Activated naive CD4-positive, alpha-beta T cell treated with anti-CD3 and anti-CD28 coated beads for 36 hours (primary cell): Measurements from ENCODE around the gene SSX4. TPM values are rescaled to one million over a fixed set of nuclear protein-coding genes. Genes with fewer than 3 reads are reported as not detected.
"Not testable (repeated sequence)": the region's sequence is repeated elsewhere in the genome, so short reads cannot be mapped to it uniquely, and the experiment has no call there.

Source experiments
- CTCF ChIA-PET: fragments of 350-600 bp; sonication (Branson Sonifier 250); formaldehyde crosslinking; loops from one replicate; lab custom pipeline; 2021; ENCODE audit warnings: antibody characterized with exemption; lab: Charles Lee
- DNase-seq: peaks from one replicate; pipeline ENCODE4 v3.0.0-alpha.2; 2020
- H3K27ac Mint-ChIP-seq: one replicate; pipeline ENCODE4 v1.8.0; 2021; ENCODE audit warnings: mild to moderate bottlenecking, mixed read lengths
- H3K27me3 Mint-ChIP-seq: one replicate; pipeline ENCODE4 v1.8.0; 2021; ENCODE audit warnings: low read depth, mixed read lengths
- H3K36me3 Mint-ChIP-seq: one replicate; pipeline ENCODE4 v1.8.0; 2021; ENCODE audit warnings: low read depth, mixed read lengths
- H3K4me1 Mint-ChIP-seq: one replicate; pipeline ENCODE4 v1.8.0; 2021; ENCODE audit warnings: low read depth, mixed read lengths
- H3K4me3 Mint-ChIP-seq: one replicate; pipeline ENCODE4 v1.8.0; 2021; ENCODE audit warnings: mild to moderate bottlenecking, moderate library complexity, mixed read lengths
- H3K9me3 Mint-ChIP-seq: one replicate; pipeline ENCODE4 v1.8.0; 2021; ENCODE audit warnings: mixed read lengths
- intact Hi-C: fragments of 100-400 bp; cut with micrococcal nuclease; formaldehyde crosslinking; loops from one replicate; pipeline ENCODE4 v1.15.1; 2023
- total RNA-seq, 2 experiments: library from RNA; stranded (reverse); gene quantifications; one replicate each; pipeline ENCODE4 v1.2.3, GENCODE V29; 2021

The SSX4 gene
- total RNA-seq, result not detected

- H3K4me3 Mint-ChIP-seq, H3K36me3 Mint-ChIP-seq, CTCF ChIA-PET, H3K27ac Mint-ChIP-seq, intact Hi-C loops, DNase-seq, H3K4me1 Mint-ChIP-seq, H3K9me3 Mint-ChIP-seq, H3K27me3 Mint-ChIP-seq: not testable (repeated sequence)
Observed at GRCh38 chrX:48383239-48383638, at the start of gene SSX4. Gene SSX4, plus strand, starts transcription at chrX:48383539. Its CDS starts 515 bp downstream, at chrX:48384054.

GRCh38 chrX:48346059-48346458 lies 37.3 kb upstream of the SSX4 start:
- H3K9me3 Mint-ChIP-seq, intact Hi-C loops, H3K4me3 Mint-ChIP-seq, H3K27ac Mint-ChIP-seq, H3K4me1 Mint-ChIP-seq, H3K27me3 Mint-ChIP-seq, CTCF ChIA-PET, H3K36me3 Mint-ChIP-seq, DNase-seq: not testable (repeated sequence)

- H3K9me3 Mint-ChIP-seq, H3K27ac Mint-ChIP-seq, DNase-seq, H3K36me3 Mint-ChIP-seq, H3K4me3 Mint-ChIP-seq, CTCF ChIA-PET, intact Hi-C loops, H3K27me3 Mint-ChIP-seq, H3K4me1 Mint-ChIP-seq: not testable (repeated sequence)
Observed at GRCh38 chrX:48356315-48357094, 26.8 kb upstream of the SSX4 start, which contains the start of gene SSX3. Gene SSX3, minus strand, starts transcription at chrX:48356703. Its CDS starts 1,454 bp downstream, at chrX:48355249.

GRCh38 chrX:48357681-48358080 lies 25.7 kb upstream of the SSX4 start:
- DNase-seq, result no peak
- intact Hi-C loops, result no loop called here
- Mint-ChIP-seq H3K27ac (no peak overlapping the region), H3K4me1 (no peaks in the 10 kb centered on the region), H3K36me3 (no peaks in the 10 kb centered on the region), H3K4me3 (no peak overlapping the region), H3K9me3 (no peaks in the 10 kb centered on the region), H3K27me3 (no peaks in the 10 kb centered on the region)
- CTCF ChIA-PET, result no interaction called here

- CTCF ChIA-PET, result not testable (repeated sequence)
Observed at GRCh38 chrX:48359281-48359680, 24.1 kb upstream of the SSX4 start.

GRCh38 chrX:48367717-48368408 lies 15.5 kb upstream of the SSX4 start:
- H3K4me3 Mint-ChIP-seq, H3K4me1 Mint-ChIP-seq, intact Hi-C loops, H3K27me3 Mint-ChIP-seq, H3K27ac Mint-ChIP-seq, H3K36me3 Mint-ChIP-seq, CTCF ChIA-PET, H3K9me3 Mint-ChIP-seq, DNase-seq: not testable (repeated sequence)

More at GRCh38 chrX:48359281-48359680, 24.1 kb upstream of the SSX4 start:
- intact Hi-C loops, H3K36me3 Mint-ChIP-seq, DNase-seq, H3K9me3 Mint-ChIP-seq, H3K4me1 Mint-ChIP-seq, H3K4me3 Mint-ChIP-seq, H3K27me3 Mint-ChIP-seq, H3K27ac Mint-ChIP-seq: not testable (repeated sequence)

- H3K4me3 Mint-ChIP-seq, CTCF ChIA-PET, H3K36me3 Mint-ChIP-seq, intact Hi-C loops, H3K27ac Mint-ChIP-seq, H3K27me3 Mint-ChIP-seq, H3K9me3 Mint-ChIP-seq, DNase-seq, H3K4me1 Mint-ChIP-seq: not testable (repeated sequence)
Observed at GRCh38 chrX:48370408-48370807, 12.9 kb upstream of the SSX4 start.

- H3K9me3 Mint-ChIP-seq, CTCF ChIA-PET, H3K4me3 Mint-ChIP-seq, H3K27me3 Mint-ChIP-seq, H3K4me1 Mint-ChIP-seq, intact Hi-C loops, H3K27ac Mint-ChIP-seq, DNase-seq, H3K36me3 Mint-ChIP-seq: not testable (repeated sequence)
Observed at GRCh38 chrX:48396931-48397330, 13.6 kb downstream of the SSX4 start.

GRCh38 chrX:48397825-48398224 lies 14.5 kb downstream of the SSX4 start:
- H3K36me3 Mint-ChIP-seq, H3K4me1 Mint-ChIP-seq, H3K27ac Mint-ChIP-seq, DNase-seq, H3K9me3 Mint-ChIP-seq, intact Hi-C loops, H3K27me3 Mint-ChIP-seq, CTCF ChIA-PET, H3K4me3 Mint-ChIP-seq: not testable (repeated sequence)

- intact Hi-C loops, H3K27ac Mint-ChIP-seq, H3K4me1 Mint-ChIP-seq, H3K36me3 Mint-ChIP-seq, H3K4me3 Mint-ChIP-seq, H3K27me3 Mint-ChIP-seq, DNase-seq, CTCF ChIA-PET, H3K9me3 Mint-ChIP-seq: not testable (repeated sequence)
Observed at GRCh38 chrX:48411860-48412259, 28.5 kb downstream of the SSX4 start, which contains the start of gene SSX4B. Gene SSX4B, minus strand, starts transcription at chrX:48411960. Its CDS starts 588 bp downstream, at chrX:48411372.

GRCh38 chrX:48427027-48427716 lies 43.8 kb downstream of the SSX4 start:
- H3K27me3 Mint-ChIP-seq, H3K27ac Mint-ChIP-seq, CTCF ChIA-PET, H3K4me1 Mint-ChIP-seq, DNase-seq, H3K9me3 Mint-ChIP-seq, intact Hi-C loops, H3K4me3 Mint-ChIP-seq, H3K36me3 Mint-ChIP-seq: not testable (repeated sequence)

GRCh38 chrX:48429606-48430005 lies 46.3 kb downstream of the SSX4 start:
- H3K4me1 Mint-ChIP-seq, result peaks cover 15% of the 10 kb centered on the region
- DNase-seq, H3K36me3 Mint-ChIP-seq, H3K27ac Mint-ChIP-seq, intact Hi-C loops, H3K27me3 Mint-ChIP-seq, H3K9me3 Mint-ChIP-seq, CTCF ChIA-PET, H3K4me3 Mint-ChIP-seq: not testable (repeated sequence)
